Endodermal cell (in vitro differentiated cells): ENCODE measurements around the gene GPR65. TPM values are rescaled to one million over a fixed set of nuclear protein-coding genes. Genes with fewer than 3 reads are reported as not detected.

ENCODE experiments used
- DNase-seq: peaks from one replicate; pipeline ENCODE4 v3.0.0-alpha.2; 2017
- H3K27ac ChIP-seq: 2 replicates; pipeline ENCODE4 v1.5.1; 2013; ENCODE audit warnings: mild to moderate bottlenecking, low read depth, low read length, moderate library complexity
- H3K27me3 ChIP-seq: 2 replicates; pipeline ENCODE4 v1.6.1; 2013; ENCODE audit warnings: mild to moderate bottlenecking, low read length, moderate library complexity; ENCODE audit not compliant: insufficient read depth, control insufficient read depth, poor library complexity, severe bottlenecking
- H3K36me3 ChIP-seq: 2 replicates; pipeline ENCODE4 v1.7.0; 2013; ENCODE audit warnings: mild to moderate bottlenecking, low read length, moderate library complexity; ENCODE audit not compliant: control insufficient read depth, insufficient read depth
- H3K4me1 ChIP-seq: one replicate; pipeline ENCODE4 v1.7.0; 2013; ENCODE audit warnings: low read length; ENCODE audit not compliant: control insufficient read depth, insufficient read depth
- H3K4me3 ChIP-seq: 2 replicates; pipeline ENCODE4 v1.5.1; 2013; ENCODE audit warnings: mild to moderate bottlenecking, low read length, moderate library complexity
- H3K9ac ChIP-seq: 2 replicates; pipeline ENCODE4 v1.6.1; 2013; ENCODE audit warnings: mild to moderate bottlenecking, low read length, moderate library complexity; ENCODE audit not compliant: poor library complexity, severe bottlenecking; ENCODE audit errors: extremely low read depth
- H3K9me3 ChIP-seq: 2 replicates; pipeline ENCODE4 v1.6.1; 2013; ENCODE audit warnings: mild to moderate bottlenecking, low read length, moderate library complexity; ENCODE audit not compliant: control insufficient read depth
- H3K27ac Mint-ChIP-seq: 2 replicates; pipeline ENCODE4 v1.8.0; 2020; ENCODE audit warnings: mixed read lengths
- H3K27me3 Mint-ChIP-seq: 2 replicates; pipeline ENCODE4 v1.8.0; 2021; ENCODE audit warnings: mild to moderate bottlenecking, mixed read lengths; ENCODE audit not compliant: insufficient read depth
- H3K36me3 Mint-ChIP-seq: 2 replicates; pipeline ENCODE4 v1.8.0; 2020; ENCODE audit warnings: low read depth, mixed read lengths
- H3K4me1 Mint-ChIP-seq: 2 replicates; pipeline ENCODE4 v1.8.0; 2020; ENCODE audit warnings: mixed read lengths
- H3K4me3 Mint-ChIP-seq: 2 replicates; pipeline ENCODE4 v1.8.0; 2020; ENCODE audit warnings: mild to moderate bottlenecking, moderate library complexity, mixed read lengths
- H3K9me3 Mint-ChIP-seq: 2 replicates; pipeline ENCODE4 v1.8.0; 2020; ENCODE audit warnings: mild to moderate bottlenecking, mixed read lengths
- CTCF ChIP-seq: fragments of 200-600 bp; sonication (generic); conservative IDR thresholded peaks from 2 replicates; pipeline ENCODE4 v1.5.0; 2021; ENCODE audit warnings: antibody characterized with exemption, mild to moderate bottlenecking
- WGBS, 2 experiments: methylation state at CpG; one replicate each; pipeline versions ENCODE4 v1.1.5 to v1.1.7; 2013; ENCODE audit warnings: missing lambda C conversion rate in 2 of 2, mixed read lengths in 1 of 2; ENCODE audit not compliant: insufficient coverage in 1 of 2, insufficient read length in 1 of 2; 5-methylcytosine and 5-hydroxymethylcytosine counted together
- total RNA-seq, 2 donors: library from RNA; stranded (reverse); fragmentation: NEBNext Ultra II Directional in 1 of 2; extraction: Animal tissue kit (Norgen Biotek cat#: 25700) in 1 of 2; gene quantifications; 2 replicates in 1 of 2; 3 replicates in 1 of 2; pipeline ENCODE4 v1.2.1, GENCODE V29; 2021

GPR65 gene
- total RNA-seq, 2 donors from 2014 or later = not detected

DNA sequence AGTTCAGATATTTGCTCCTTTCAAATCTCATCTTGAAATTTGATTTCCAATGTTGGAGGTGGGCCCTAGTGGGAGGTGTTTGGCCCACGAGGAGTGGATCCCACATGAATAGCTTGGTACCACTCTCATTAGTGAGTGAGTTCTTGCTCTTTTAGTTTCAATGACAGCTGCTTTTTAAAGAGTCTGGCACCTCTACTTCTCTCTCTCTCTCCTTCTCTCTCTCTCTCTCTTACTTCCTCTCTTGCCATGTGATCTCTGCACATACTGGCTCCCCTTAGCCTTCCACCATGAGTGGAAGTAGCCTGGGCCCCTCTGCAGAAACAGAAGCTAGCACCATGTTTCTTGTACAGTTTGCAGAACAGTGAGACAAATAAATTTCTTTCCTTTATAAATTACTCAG is 25.1 kb downstream of the GPR65 start:
- no peaks in the 10 kb centered on the region for H3K36me3 ChIP-seq
- H3K27ac Mint-ChIP-seq = no peak overlapping the region
- peaks cover 4% of the 10 kb centered on the region for H3K9me3 Mint-ChIP-seq
- H3K4me1 ChIP-seq = peaks cover 7% of the 10 kb centered on the region
- DNase-seq = no peak
- H3K27ac ChIP-seq = no peak overlapping the region
- TF ChIP-seq CTCF = no peak
- no peaks in the 10 kb centered on the region for H3K27me3 ChIP-seq
- no peak overlapping the region for H3K4me3 Mint-ChIP-seq
- 100% methylated on average over 1 of the region's 1 CpG; no CpG with 5 or more reads in 1 of the 2 experiments for WGBS, 2 experiments
- no peak overlapping the region for H3K4me3 ChIP-seq
- H3K36me3 Mint-ChIP-seq = no peaks in the 10 kb centered on the region
- no peak overlapping the region for H3K9ac ChIP-seq
- H3K9me3 ChIP-seq = no peaks in the 10 kb centered on the region
- peaks cover 24% of the 10 kb centered on the region for H3K4me1 Mint-ChIP-seq
- H3K27me3 Mint-ChIP-seq = no peaks in the 10 kb centered on the region

- DNase-seq = no peak
- H3K9me3 Mint-ChIP-seq = peaks cover 4% of the 10 kb centered on the region
- no peak overlapping the region for H3K4me3 ChIP-seq
- no peaks in the 10 kb centered on the region for H3K36me3 Mint-ChIP-seq
- no peaks in the 10 kb centered on the region for H3K4me1 ChIP-seq
- 88 to 93% methylated on average over 1 of the region's 1 CpG for WGBS, 2 experiments
- no peaks in the 10 kb centered on the region for H3K27me3 ChIP-seq
- H3K4me3 Mint-ChIP-seq = no peak overlapping the region
- H3K4me1 Mint-ChIP-seq = peaks cover 24% of the 10 kb centered on the region
- H3K27ac Mint-ChIP-seq = no peak overlapping the region
- no peak overlapping the region for H3K9ac ChIP-seq
- no peaks in the 10 kb centered on the region for H3K9me3 ChIP-seq
- no peak overlapping the region for H3K27ac ChIP-seq
- H3K36me3 ChIP-seq = no peaks in the 10 kb centered on the region
- TF ChIP-seq CTCF = no peak
- H3K27me3 Mint-ChIP-seq = no peaks in the 10 kb centered on the region
Measured at GRCh38 chr14:88030892-88031291, 26.0 kb downstream of the GPR65 start.

GRCh38 chr14:88032373-88032772 is 27.4 kb downstream of the GPR65 start:
- Histone ChIP-seq H3K9me3 (no peaks in the 10 kb centered on the region), H3K9ac (no peak overlapping the region), H3K36me3 (no peaks in the 10 kb centered on the region), H3K27ac (no peak overlapping the region), H3K4me1 (peaks cover 9% of the 10 kb centered on the region), H3K4me3 (no peak overlapping the region), H3K27me3 (no peaks in the 10 kb centered on the region)
- no peak overlapping the region for H3K4me3 Mint-ChIP-seq
- peaks cover 4% of the 10 kb centered on the region for H3K9me3 Mint-ChIP-seq
- no peak for TF ChIP-seq CTCF
- no peak for DNase-seq
- H3K27me3 Mint-ChIP-seq = no peaks in the 10 kb centered on the region
- H3K4me1 Mint-ChIP-seq = peaks cover 30% of the 10 kb centered on the region
- H3K36me3 Mint-ChIP-seq = no peaks in the 10 kb centered on the region
- 100% methylated on average over 1 of the region's 1 CpG for WGBS, 2 experiments
- no peak overlapping the region for H3K27ac Mint-ChIP-seq
